ENCODE results near the gene PRPSAP1.

- no peak for TF ChIP-seq CTCF (IDR thresholded peaks at IDR 0.05 in 4 of 5, conservative IDR thresholded peaks at IDR 0.05 in 1 of 5)
- no peak for TF ChIP-seq POLR2A (IDR thresholded peaks at IDR 0.05)
Measured at GRCh38 chr17:76345377-76345974, 8.2 kb downstream of the PRPSAP1 start.
